22Rv1 (cell line): ENCODE data around the gene GGT6.

Experiments used
- CTCF ChIP-seq: fragments of 450-650 bp; IDR thresholded peaks from 2 replicates; pipeline ENCODE4 v1.5.1; 2017; ENCODE audit warnings: mild to moderate bottlenecking
- ZFX ChIP-seq: fragments of 450-650 bp; IDR thresholded peaks from 2 replicates; pipeline ENCODE4 v1.6.1; 2017; ENCODE audit warnings: antibody characterized with exemption, borderline replicate concordance

DNA sequence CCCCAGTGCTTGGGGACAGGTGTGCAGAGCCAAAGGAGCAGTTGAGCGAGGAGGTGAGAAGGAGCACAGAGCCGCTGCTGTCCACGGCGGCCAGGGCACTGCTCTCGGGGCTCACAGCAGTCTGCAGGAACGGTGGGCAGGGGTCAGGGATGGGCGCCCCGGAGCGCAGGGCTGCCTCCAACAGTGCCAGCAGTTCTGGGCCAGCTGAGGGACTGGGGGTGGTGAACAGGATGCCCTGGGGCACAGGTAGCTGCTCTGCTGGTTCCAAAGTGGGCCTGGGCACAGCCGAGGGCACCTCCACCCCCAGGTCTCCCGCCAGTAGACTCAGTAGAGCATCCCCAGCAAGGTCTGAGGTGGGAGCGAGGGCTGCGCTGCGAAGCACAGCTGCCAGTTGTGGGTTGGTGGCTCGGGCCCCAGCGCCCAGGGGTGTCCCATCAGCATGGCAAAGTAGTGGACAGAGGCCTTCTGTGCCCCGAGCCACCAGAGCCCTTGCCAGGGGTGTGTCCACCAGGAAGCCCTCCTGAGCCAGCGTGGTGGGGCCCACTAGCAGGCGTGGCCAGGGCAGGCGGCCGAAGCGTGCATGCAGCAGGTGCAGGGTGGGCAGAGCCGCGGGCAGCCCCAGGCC lies 1.9 kb downstream of the GGT6 start:
- TF ChIP-seq CTCF (no peak), ZFX (no peak)
